ENCODE measurements around the gene ZNF429.
"Not testable (repeated sequence)": the region's sequence is repeated elsewhere in the genome, so short reads cannot be mapped to it uniquely, and the experiment has no call there.

DNA sequence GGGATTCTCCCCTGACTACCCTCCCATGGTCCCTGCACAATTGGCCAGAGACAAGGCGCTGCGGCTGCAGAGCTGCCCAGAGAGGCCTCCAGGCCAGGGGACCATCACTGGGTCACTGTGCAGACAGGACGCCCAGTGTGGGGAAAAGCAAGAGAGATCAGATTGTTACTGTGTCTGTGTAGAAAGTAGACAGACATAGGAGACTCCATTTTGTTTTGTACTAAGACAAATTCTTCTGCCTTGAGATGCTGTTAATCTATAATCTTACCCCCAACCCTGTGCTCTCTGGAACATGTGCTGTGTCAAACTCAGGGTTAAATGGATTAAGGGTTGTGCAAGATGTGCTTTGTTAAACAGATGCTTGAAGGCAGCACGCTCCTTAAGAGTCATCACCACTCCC, 62.4 kb downstream of the ZNF429 start:
- TF ChIP-seq, protein P1, sequence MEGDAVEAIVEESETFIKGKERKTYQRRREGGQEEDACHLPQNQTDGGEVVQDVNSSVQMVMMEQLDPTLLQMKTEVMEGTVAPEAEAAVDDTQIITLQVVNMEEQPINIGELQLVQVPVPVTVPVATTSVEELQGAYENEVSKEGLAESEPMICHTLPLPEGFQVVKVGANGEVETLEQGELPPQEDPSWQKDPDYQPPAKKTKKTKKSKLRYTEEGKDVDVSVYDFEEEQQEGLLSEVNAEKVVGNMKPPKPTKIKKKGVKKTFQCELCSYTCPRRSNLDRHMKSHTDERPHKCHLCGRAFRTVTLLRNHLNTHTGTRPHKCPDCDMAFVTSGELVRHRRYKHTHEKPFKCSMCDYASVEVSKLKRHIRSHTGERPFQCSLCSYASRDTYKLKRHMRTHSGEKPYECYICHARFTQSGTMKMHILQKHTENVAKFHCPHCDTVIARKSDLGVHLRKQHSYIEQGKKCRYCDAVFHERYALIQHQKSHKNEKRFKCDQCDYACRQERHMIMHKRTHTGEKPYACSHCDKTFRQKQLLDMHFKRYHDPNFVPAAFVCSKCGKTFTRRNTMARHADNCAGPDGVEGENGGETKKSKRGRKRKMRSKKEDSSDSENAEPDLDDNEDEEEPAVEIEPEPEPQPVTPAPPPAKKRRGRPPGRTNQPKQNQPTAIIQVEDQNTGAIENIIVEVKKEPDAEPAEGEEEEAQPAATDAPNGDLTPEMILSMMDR (conservative IDR thresholded peaks at IDR 0.05; ENCODE audit: low read depth, low read length), result not testable (repeated sequence)
- TF ChIP-seq EZH2 (IDR thresholded peaks at IDR 0.05; ENCODE audit: low read length, unreplicated experiment), result not testable (repeated sequence)
